Activated T-helper 2 cell treated with anti-CD3 and anti-CD28 coated beads, Interferon-gamma antibody, Interleukin-2, Interleukin-4, amounts not matched to agents 10 μg/mL and 5 μg/mL and 100 μg/mL, durations not matched to agents 14 hours and 24 hours and 36 hours (primary cell): ENCODE results near the gene FAT2. TPM values are rescaled to one million over a fixed set of nuclear protein-coding genes. Genes with fewer than 3 reads are reported as not detected.

ENCODE experiments used
- DNase-seq: peaks from one replicate; pipeline ENCODE4 v3.0.0; 2021; ENCODE audit warnings: low spot score
- H3K27ac Mint-ChIP-seq: one replicate; pipeline ENCODE4 v1.8.0; 2021; ENCODE audit warnings: mixed read lengths
- H3K27me3 Mint-ChIP-seq: one replicate; pipeline ENCODE4 v1.8.0; 2021; ENCODE audit warnings: low read depth, mixed read lengths
- H3K36me3 Mint-ChIP-seq: one replicate; pipeline ENCODE4 v1.8.0; 2021; ENCODE audit warnings: low read depth, mixed read lengths
- H3K4me1 Mint-ChIP-seq: one replicate; pipeline ENCODE4 v1.8.0; 2021; ENCODE audit warnings: low read depth, mixed read lengths
- H3K4me3 Mint-ChIP-seq: one replicate; pipeline ENCODE4 v1.8.0; 2021; ENCODE audit warnings: low read depth, mild to moderate bottlenecking, moderate library complexity, mixed read lengths
- H3K9me3 Mint-ChIP-seq: one replicate; pipeline ENCODE4 v1.8.0; 2021; ENCODE audit warnings: mixed read lengths
- intact Hi-C: fragments of 100-400 bp; cut with micrococcal nuclease; formaldehyde crosslinking; loops from one replicate; pipeline ENCODE4 v1.15.1; 2023
- total RNA-seq: library from RNA; stranded (reverse); gene quantifications from 2 replicates; pipeline ENCODE4 v1.2.3, GENCODE V29; 2022

FAT2 gene
- total RNA-seq, 1 donor from 2014 or later = under 0.01 TPM

DNA sequence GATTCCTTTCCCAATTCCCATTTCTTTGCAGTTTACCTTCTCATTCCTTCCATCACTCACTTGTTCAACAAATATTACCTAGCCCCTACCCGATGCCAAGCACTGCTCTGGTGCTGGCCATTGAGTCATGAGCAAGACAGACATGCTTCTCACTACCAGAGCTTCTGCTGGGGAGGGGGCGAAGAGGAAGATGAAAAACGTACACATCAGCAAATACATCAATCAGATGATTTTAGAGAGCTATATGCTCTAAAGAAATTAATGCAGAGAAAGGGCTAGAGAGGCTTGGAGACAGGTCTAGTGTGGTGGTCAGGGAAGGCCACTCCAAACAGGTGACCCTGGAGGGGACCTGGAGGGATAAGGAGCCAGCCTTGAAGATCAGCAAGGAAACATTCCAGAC lies 14.4 kb upstream of the FAT2 start:
- peaks cover 10% of the 10 kb centered on the region for H3K27me3 Mint-ChIP-seq
- H3K9me3 Mint-ChIP-seq = no peaks in the 10 kb centered on the region
- no peaks in the 10 kb centered on the region for H3K36me3 Mint-ChIP-seq
- no peak for DNase-seq
- intact Hi-C loops = no loop called here
- H3K27ac Mint-ChIP-seq = no peak overlapping the region
- H3K4me1 Mint-ChIP-seq = no peaks in the 10 kb centered on the region
- no peak overlapping the region for H3K4me3 Mint-ChIP-seq

DNA sequence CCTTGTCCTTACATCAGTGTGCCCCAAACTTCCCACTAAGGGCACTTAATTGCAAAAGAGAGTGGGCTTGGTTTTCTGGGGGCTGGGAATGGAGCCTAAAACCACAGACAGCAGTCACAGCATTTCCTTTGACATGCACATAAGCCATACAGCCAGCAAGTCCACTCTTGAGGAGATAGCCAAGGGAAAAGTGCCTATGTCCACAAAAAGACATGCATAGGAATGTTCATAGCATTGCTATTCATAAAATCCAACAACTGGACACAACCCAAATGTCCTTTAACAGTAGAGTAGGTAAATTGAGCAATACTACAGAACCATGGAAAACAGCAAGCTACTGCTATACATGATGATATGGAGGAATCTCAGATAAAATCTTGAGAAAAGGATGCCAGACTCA lies 11.7 kb upstream of the FAT2 start:
- no peaks in the 10 kb centered on the region for H3K4me1 Mint-ChIP-seq
- intact Hi-C loops = no loop called here
- no peak overlapping the region for H3K27ac Mint-ChIP-seq
- DNase-seq = no peak
- H3K27me3 Mint-ChIP-seq = peaks cover 4% of the 10 kb centered on the region
- no peak overlapping the region for H3K4me3 Mint-ChIP-seq
- no peaks in the 10 kb centered on the region for H3K36me3 Mint-ChIP-seq
- no peaks in the 10 kb centered on the region for H3K9me3 Mint-ChIP-seq

DNA sequence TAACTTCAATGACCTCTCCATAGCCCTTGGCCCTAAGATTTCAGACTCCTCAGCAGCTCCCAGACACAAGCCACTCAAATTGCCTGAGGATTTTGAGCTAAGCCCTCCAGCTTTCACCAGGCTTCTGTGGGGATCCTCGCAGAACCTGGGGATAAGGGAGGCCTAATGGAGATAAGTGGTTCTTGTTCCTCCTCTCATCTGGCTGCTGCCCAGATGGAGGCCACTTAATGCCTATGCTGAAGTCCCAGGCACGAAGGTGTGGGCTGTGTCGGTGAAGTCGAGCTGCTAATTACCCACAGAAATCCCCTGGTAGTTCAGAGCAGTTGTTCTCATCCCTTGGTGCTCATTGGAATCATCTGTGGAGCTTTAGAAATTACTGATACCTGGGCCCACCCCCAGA lies 10.3 kb upstream of the FAT2 start:
- Mint-ChIP-seq H3K9me3 (no peaks in the 10 kb centered on the region), H3K36me3 (no peaks in the 10 kb centered on the region), H3K4me3 (no peak overlapping the region), H3K4me1 (no peaks in the 10 kb centered on the region), H3K27ac (no peak overlapping the region), H3K27me3 (peaks cover 4% of the 10 kb centered on the region)
- DNase-seq = no peak
- intact Hi-C loops = no loop called here

DNA sequence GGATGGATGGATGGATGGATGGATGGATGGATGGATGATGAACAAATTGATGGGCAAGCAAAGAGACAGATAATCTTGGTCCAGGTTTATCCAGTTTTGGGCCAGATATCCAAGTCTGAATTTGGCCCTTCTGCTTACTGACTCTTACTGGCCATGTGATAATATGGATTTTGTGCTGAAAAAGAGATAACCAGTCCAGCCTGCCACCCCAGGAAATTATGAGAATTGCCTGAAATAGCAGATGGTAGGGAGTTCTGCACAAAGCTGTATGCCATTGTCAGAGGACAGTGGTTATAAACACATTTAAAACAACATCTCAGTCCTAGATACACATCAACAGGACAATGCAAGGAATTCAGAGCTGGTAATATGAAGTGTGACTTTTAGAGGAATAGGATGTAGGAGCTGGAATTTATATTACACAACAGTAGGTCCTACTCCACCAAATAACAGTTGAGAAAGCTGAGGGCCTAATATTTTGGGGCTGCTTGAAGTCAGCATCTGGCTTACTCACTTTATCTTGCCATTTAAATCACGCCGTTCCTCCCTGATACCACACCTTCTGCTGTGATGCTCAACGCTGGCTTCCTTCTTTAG lies 9.0 kb upstream of the FAT2 start:
- H3K9me3 Mint-ChIP-seq = no peaks in the 10 kb centered on the region
- H3K27ac Mint-ChIP-seq = no peak overlapping the region
- H3K27me3 Mint-ChIP-seq = peaks cover 2% of the 10 kb centered on the region
- no peaks in the 10 kb centered on the region for H3K4me1 Mint-ChIP-seq
- no peak overlapping the region for H3K4me3 Mint-ChIP-seq
- no peak for DNase-seq
- H3K36me3 Mint-ChIP-seq = no peaks in the 10 kb centered on the region
- intact Hi-C loops = no loop called here

DNA sequence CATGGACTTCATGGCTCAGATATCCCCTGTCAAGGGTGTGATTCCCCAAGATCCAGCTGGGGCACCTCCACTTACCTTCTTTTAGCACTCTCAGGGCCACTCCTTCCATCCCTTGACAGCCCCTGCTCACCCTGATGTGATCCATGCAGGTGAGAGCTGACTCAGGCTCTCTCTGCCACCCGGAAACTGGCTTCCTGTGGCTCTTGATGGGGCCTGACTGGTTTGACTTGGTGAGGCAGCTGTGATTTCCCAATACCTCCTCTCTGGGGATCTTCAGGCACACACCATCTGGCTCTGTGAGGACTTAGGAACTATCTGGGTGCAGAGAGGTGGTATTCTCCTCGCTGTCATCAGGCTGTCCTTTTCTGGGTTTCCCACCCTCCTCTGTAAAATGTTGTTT lies 7.9 kb upstream of the FAT2 start:
- H3K9me3 Mint-ChIP-seq = no peaks in the 10 kb centered on the region
- intact Hi-C loops = no loop called here
- no peak overlapping the region for H3K4me3 Mint-ChIP-seq
- peaks cover 2% of the 10 kb centered on the region for H3K27me3 Mint-ChIP-seq
- no peak overlapping the region for H3K27ac Mint-ChIP-seq
- H3K36me3 Mint-ChIP-seq = no peaks in the 10 kb centered on the region
- no peak for DNase-seq
- H3K4me1 Mint-ChIP-seq = no peaks in the 10 kb centered on the region

DNA sequence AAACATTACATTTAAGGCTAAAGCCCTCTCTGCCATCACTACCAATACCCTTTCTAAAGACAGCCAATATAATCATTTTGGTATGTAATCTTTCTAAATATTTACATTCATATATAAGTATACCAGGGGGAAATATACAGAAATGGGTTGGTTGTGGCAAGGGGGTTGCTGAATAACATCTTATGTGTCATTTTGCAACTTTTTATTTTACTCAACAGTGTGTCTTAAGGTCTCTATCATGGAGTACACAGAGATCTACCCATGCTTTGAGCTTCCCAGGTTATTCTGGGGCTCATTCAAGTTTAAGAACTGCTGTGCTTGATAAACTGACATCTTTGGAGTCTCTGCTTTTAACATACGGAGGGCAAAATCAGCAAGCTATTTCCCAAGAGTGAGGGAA lies 7.4 kb upstream of the FAT2 start:
- Mint-ChIP-seq H3K4me3 (no peak overlapping the region), H3K9me3 (no peaks in the 10 kb centered on the region), H3K27ac (no peak overlapping the region), H3K36me3 (no peaks in the 10 kb centered on the region), H3K27me3 (no peaks in the 10 kb centered on the region), H3K4me1 (no peaks in the 10 kb centered on the region)
- intact Hi-C loops = no loop called here
- no peak for DNase-seq

DNA sequence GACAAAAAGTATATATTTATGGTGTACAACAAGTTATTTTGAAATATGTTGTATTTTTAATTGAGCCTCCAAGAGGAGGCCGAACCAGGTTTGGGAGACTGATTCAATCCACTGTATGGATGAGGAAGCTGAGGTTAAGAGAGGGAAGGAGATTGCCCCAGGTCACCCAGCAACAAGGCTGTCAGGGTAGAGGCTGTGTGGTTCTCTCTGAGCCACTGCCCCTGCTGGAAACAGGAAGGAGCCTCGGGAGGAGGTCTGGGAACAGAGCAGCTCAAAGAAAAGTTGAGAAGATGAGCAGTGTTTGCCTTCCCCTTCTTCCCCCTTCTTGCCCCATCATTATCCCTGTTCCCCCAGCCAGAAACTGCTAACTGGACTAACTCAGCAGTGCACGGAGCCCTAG lies 6.6 kb upstream of the FAT2 start:
- Mint-ChIP-seq H3K4me1 (no peaks in the 10 kb centered on the region), H3K36me3 (no peaks in the 10 kb centered on the region), H3K9me3 (no peaks in the 10 kb centered on the region), H3K27ac (no peak overlapping the region), H3K27me3 (no peaks in the 10 kb centered on the region), H3K4me3 (no peak overlapping the region)
- intact Hi-C loops = no loop called here
- no peak for DNase-seq

DNA sequence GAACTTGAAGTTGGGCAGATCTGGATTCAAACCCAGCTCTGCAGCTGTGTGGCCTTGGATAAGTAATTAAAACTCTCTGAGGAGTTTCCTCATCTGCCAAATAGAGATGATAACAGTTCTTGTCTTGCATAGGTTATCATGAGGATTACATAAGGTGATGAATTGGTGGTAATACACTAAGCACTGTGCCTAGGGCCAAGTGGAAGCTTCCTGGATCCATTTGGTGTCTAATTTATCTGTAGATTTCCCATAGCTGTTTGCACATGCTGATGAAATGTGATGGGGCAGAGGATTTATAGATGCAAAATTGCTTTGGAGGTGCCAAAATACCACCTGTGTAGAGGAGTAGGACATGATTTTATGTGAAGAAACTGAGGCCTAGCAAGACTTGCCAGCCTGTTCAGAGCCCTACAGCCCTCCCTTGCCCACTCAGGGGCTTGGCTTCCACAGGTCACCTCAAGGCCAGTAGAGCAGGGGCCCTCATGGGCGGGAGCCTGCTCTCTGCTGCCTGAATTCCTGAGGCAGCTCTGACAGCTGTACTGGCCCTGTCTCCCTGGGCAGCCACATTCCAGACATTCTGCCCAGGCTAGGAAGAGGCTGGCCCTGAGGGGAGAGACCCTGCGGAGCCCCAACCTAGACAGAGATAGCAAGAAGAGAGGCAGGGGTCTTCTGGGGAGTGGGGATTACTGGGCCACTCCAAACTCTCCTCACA lies 5.9 kb upstream of the FAT2 start:
- Mint-ChIP-seq H3K27ac (no peak overlapping the region), H3K36me3 (no peaks in the 10 kb centered on the region), H3K4me3 (no peak overlapping the region), H3K27me3 (no peaks in the 10 kb centered on the region), H3K4me1 (no peaks in the 10 kb centered on the region), H3K9me3 (no peaks in the 10 kb centered on the region)
- intact Hi-C loops = no loop called here
- no peak for DNase-seq

DNA sequence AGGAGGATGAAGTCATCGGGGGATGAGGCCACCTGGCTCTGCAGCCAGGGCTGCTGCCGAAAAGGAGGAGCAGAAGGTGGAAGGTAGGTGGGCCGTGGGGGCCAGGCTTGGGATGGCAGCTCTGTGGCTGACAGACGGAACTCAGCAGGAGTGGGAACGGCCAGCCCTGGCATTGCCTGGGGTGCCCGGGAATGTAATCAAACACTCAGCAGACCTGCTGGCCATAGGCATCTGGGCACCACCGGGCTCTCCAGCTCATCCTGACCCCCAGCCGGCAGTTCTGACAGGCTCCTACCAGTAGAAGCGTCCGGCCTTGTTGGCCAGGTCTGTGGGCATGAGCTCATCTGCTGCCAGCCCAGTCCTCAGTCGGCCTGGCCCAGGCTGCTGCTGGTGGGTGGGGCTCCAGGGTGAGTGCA lies 4.3 kb upstream of the FAT2 start:
- Mint-ChIP-seq H3K36me3 (no peaks in the 10 kb centered on the region), H3K27me3 (no peaks in the 10 kb centered on the region), H3K9me3 (no peaks in the 10 kb centered on the region), H3K4me3 (no peak overlapping the region), H3K27ac (no peak overlapping the region), H3K4me1 (no peaks in the 10 kb centered on the region)
- DNase-seq = no peak
- intact Hi-C loops = no loop called here

DNA sequence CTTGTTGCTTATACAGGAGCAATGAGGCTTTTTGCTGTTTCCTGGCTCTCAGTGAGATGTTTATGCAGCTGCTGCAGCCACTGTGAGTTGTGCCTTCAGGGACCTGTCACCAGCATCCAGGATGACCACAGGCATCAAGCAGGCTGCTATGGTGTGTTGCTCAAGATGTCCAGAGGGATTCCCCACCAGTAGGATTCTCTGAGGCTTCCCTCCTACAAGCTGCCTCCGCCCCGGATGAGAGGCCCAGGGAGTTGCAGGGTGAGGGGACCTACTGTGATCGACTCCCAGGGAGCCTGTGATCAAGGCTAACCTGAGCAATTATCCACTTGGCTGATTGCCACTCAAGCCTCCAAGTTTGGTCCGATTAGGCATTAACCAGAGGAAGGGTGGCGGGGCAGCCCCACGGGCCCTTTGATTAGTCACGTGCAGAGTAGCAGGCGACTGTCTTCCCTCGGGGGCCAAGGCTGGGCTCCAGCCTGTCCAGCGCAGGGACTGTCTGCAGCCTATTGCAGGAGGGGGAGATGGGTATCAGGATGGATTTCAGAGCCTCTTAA lies 1.8 kb upstream of the FAT2 start:
- no peak for DNase-seq
- no peak overlapping the region for H3K4me3 Mint-ChIP-seq
- intact Hi-C loops = no loop called here
- no peaks in the 10 kb centered on the region for H3K27me3 Mint-ChIP-seq
- no peaks in the 10 kb centered on the region for H3K9me3 Mint-ChIP-seq
- H3K36me3 Mint-ChIP-seq = no peaks in the 10 kb centered on the region
- H3K27ac Mint-ChIP-seq = no peak overlapping the region
- no peaks in the 10 kb centered on the region for H3K4me1 Mint-ChIP-seq

DNA sequence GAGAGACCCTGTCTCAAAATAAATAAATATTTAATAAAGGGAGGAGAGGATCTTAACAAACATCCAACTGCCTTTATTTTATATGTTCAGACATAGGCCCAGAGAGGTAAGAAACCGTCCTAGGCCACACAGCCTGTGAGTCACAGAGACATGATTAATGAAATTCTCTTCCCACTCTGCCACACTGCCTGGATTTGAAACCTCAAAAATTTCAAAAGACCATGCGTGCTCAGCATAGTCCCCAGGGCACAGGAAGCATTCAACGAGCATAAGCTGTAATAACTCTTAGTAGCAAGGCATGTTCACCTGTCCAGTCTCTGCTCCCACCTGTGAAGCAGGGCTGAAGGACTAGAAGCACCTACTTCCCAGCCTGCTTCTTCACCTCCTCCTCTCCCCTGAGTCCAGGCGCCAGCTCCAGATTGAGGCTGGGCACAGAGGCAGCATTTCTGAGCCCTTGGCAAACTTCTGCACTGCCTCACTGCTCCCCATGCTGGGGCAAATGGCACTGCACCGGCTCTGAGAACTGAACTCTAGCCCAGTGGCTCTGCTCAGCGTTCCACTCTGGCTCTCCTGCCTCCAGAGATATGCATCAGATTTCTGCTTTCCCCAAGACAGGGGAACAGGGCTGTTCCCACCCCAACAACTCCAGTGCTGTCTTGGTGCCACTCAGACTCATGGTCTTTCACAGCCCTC lies 1.1 kb downstream of the FAT2 start:
- no peak for DNase-seq
- intact Hi-C loops = no loop called here
- H3K4me3 Mint-ChIP-seq = no peak overlapping the region
- no peak overlapping the region for H3K27ac Mint-ChIP-seq
- no peaks in the 10 kb centered on the region for H3K4me1 Mint-ChIP-seq
- H3K36me3 Mint-ChIP-seq = no peaks in the 10 kb centered on the region
- no peaks in the 10 kb centered on the region for H3K9me3 Mint-ChIP-seq
- H3K27me3 Mint-ChIP-seq = no peaks in the 10 kb centered on the region

DNA sequence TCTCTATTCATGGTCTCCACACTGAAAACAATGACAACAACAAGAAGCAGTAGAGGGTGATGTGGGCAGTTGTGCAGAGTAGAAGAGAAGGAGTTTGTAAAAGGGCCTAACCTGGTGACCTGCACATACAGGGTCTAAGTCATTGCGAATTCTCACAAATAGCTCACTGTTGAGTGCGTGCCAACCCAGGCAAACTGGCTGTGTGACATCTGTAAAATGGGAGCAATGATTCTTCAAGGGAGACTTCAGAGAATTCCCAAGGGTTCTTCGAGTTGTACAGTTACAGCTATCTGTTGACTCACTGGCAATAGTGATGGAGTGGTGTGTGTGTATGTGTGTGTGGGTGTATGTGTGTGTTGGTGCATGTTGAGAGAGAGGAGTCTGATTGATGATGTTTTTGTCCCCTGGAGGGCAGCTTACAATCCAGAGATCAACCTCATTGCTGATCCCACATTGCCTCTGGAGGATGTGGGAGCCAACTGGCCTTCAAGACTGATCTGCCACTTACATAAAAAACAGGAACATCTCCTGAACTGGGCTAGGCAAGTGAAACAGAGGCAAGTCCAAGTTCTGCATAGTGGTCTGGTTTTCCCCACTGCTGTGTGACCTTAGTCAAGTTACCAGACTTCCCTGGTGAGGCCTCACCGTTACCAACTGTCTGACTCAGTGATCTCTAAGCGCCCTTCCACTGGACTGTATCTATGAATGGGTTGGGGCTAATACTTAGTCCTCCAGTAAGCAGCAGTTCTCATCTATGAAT lies 3.2 kb downstream of the FAT2 start:
- H3K4me3 Mint-ChIP-seq = no peak overlapping the region
- H3K27ac Mint-ChIP-seq = no peak overlapping the region
- DNase-seq = no peak
- no peaks in the 10 kb centered on the region for H3K4me1 Mint-ChIP-seq
- H3K9me3 Mint-ChIP-seq = no peaks in the 10 kb centered on the region
- intact Hi-C loops = no loop called here
- H3K36me3 Mint-ChIP-seq = no peaks in the 10 kb centered on the region
- no peaks in the 10 kb centered on the region for H3K27me3 Mint-ChIP-seq

DNA sequence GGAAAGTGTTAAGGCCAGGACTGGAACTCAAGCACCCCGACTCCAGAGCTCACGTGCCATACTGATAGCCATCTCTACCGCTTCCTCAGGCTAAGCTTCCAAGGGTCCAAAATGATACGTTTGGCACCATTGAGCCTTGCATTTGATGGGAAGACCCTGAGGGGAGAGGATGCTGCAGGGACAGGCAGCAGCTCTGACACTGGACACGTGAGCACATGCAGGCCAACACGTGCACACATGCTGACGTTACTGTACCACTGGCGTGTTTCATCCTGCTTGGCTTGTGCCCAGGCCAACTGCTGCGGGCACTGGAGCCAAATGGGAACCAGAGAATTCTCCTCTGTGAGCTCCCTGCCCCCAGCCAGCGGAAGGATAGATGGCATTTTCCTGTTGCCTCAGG lies 5.2 kb downstream of the FAT2 start:
- H3K27ac Mint-ChIP-seq = no peak overlapping the region
- H3K36me3 Mint-ChIP-seq = no peaks in the 10 kb centered on the region
- no peak for DNase-seq
- H3K9me3 Mint-ChIP-seq = no peaks in the 10 kb centered on the region
- intact Hi-C loops = no loop called here
- no peak overlapping the region for H3K4me3 Mint-ChIP-seq
- H3K4me1 Mint-ChIP-seq = no peaks in the 10 kb centered on the region
- no peaks in the 10 kb centered on the region for H3K27me3 Mint-ChIP-seq
